GM23338 (cell line): ENCODE measurements around the gene TRMT11. TPM values are rescaled to one million over a fixed set of nuclear protein-coding genes. Genes with fewer than 3 reads are reported as not detected.

Experiments used
- ETS1 ChIP-seq: IDR thresholded peaks from 2 replicates; pipeline ENCODE4 v1.6.1; 2016; ENCODE audit warnings: antibody characterized with exemption
- EZH2 ChIP-seq: fragments of 200-600 bp; sonication (generic); IDR thresholded peaks from one replicate; pipeline ENCODE4 v1.8.0; 2017; ENCODE audit warnings: antibody characterized with exemption, mild to moderate bottlenecking, low read depth; ENCODE audit not compliant: unreplicated experiment
- EZH2phosphoT487 ChIP-seq: fragments of 200-600 bp; sonication (generic); IDR thresholded peaks from one replicate; pipeline ENCODE4 v1.8.1; 2018; ENCODE audit warnings: antibody characterized with exemption; ENCODE audit not compliant: unreplicated experiment
- NANOG ChIP-seq: IDR thresholded peaks from 2 replicates; pipeline ENCODE4 v1.6.1; 2016; ENCODE audit warnings: antibody characterized with exemption, borderline replicate concordance
- STAT1 ChIP-seq: IDR thresholded peaks from one replicate; pipeline ENCODE4 v1.6.1; 2016; ENCODE audit warnings: antibody characterized with exemption; ENCODE audit not compliant: unreplicated experiment
- ZNF331 ChIP-seq: fragments of 250-450 bp; sonication (Bioruptor Pico); IDR thresholded peaks from 2 replicates; pipeline ENCODE4 v1.5.0; 2020; ENCODE audit warnings: low read depth, mild to moderate bottlenecking, moderate library complexity
- polyA plus RNA-seq: library from polyadenylated mRNA; unstranded; fragments of >200 nt; fragmentation: Nextera tagmentation; extraction: Ambion mirVana; gene quantifications from 2 replicates; pipeline ENCODE4 v1.2.1, GENCODE V29; 2016
- total RNA-seq: library from RNA; depleted of rRNA; stranded (reverse); fragments of >200 nt; shearing (Covaris generic); gene quantifications from 2 replicates; pipeline ENCODE4 v1.2.3, GENCODE V29; 2014
- TF ChIP-seq, protein P1 (sequence below): fragments of 250-450 bp; sonication (Bioruptor Pico); IDR thresholded peaks from 2 replicates; pipeline ENCODE4 v1.5.0; 2020; ENCODE audit warnings: mild to moderate bottlenecking, moderate library complexity
- TF ChIP-seq, protein P2 (sequence below), 2 experiments: fragments of 200-600 bp in 1 of 2; sonication (generic) in 1 of 2; conservative IDR thresholded peaks; 2 replicates each; pipeline versions ENCODE4 v1.5.1 to v1.6.1; 2016 to 2017; ENCODE audit warnings: antibody characterized with exemption in 2 of 2, low read depth in 2 of 2, mild to moderate bottlenecking in 2 of 2, moderate library complexity in 1 of 2

TRMT11 gene
- total and polyA plus RNA-seq, 2 experiments from 2014 or later = 49.5 to 50.9 TPM

DNA sequence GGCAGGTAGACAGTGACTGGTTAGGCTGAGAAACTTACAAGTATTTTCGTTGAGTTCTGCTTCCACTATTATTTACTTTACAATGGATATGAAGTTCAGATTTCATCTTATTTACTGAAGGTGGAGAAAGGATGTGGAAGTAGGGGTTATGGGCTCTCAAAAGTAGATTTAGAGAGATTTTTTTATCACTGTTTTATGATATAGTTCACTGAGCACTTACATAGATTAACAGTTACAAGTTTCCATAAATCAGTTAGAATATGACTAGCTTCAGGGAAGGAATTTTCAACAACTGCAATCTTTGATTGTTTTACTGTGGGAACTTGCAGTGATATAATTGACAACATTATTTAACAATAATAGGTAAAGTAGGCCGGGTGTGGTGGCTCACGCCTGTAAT lies 7.2 kb upstream of the TRMT11 start (continued):
- TF ChIP-seq, protein P1, sequence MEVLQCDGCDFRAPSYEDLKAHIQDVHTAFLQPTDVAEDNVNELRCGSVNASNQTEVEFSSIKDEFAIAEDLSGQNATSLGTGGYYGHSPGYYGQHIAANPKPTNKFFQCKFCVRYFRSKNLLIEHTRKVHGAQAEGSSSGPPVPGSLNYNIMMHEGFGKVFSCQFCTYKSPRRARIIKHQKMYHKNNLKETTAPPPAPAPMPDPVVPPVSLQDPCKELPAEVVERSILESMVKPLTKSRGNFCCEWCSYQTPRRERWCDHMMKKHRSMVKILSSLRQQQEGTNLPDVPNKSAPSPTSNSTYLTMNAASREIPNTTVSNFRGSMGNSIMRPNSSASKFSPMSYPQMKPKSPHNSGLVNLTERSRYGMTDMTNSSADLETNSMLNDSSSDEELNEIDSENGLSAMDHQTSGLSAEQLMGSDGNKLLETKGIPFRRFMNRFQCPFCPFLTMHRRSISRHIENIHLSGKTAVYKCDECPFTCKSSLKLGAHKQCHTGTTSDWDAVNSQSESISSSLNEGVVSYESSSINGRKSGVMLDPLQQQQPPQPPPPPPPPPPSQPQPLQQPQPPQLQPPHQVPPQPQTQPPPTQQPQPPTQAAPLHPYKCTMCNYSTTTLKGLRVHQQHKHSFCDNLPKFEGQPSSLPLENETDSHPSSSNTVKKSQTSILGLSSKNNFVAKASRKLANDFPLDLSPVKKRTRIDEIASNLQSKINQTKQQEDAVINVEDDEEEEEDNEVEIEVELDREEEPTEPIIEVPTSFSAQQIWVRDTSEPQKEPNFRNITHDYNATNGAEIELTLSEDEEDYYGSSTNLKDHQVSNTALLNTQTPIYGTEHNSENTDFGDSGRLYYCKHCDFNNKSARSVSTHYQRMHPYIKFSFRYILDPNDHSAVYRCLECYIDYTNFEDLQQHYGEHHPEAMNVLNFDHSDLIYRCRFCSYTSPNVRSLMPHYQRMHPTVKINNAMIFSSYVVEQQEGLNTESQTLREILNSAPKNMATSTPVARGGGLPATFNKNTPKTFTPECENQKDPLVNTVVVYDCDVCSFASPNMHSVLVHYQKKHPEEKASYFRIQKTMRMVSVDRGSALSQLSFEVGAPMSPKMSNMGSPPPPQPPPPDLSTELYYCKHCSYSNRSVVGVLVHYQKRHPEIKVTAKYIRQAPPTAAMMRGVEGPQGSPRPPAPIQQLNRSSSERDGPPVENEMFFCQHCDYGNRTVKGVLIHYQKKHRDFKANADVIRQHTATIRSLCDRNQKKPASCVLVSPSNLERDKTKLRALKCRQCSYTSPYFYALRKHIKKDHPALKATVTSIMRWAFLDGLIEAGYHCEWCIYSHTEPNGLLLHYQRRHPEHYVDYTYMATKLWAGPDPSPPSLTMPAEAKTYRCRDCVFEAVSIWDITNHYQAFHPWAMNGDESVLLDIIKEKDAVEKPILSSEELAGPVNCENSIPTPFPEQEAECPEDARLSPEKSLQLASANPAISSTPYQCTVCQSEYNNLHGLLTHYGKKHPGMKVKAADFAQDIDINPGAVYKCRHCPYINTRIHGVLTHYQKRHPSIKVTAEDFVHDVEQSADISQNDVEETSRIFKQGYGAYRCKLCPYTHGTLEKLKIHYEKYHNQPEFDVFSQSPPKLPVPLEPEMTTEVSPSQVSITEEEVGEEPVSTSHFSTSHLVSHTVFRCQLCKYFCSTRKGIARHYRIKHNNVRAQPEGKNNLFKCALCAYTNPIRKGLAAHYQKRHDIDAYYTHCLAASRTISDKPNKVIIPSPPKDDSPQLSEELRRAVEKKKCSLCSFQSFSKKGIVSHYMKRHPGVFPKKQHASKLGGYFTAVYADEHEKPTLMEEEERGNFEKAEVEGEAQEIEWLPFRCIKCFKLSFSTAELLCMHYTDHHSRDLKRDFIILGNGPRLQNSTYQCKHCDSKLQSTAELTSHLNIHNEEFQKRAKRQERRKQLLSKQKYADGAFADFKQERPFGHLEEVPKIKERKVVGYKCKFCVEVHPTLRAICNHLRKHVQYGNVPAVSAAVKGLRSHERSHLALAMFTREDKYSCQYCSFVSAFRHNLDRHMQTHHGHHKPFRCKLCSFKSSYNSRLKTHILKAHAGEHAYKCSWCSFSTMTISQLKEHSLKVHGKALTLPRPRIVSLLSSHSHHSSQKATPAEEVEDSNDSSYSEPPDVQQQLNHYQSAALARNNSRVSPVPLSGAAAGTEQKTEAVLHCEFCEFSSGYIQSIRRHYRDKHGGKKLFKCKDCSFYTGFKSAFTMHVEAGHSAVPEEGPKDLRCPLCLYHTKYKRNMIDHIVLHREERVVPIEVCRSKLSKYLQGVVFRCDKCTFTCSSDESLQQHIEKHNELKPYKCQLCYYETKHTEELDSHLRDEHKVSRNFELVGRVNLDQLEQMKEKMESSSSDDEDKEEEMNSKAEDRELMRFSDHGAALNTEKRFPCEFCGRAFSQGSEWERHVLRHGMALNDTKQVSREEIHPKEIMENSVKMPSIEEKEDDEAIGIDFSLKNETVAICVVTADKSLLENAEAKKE (CRISPR knock-in tag) = no peak
- no peak for TF ChIP-seq ZNF331 (CRISPR knock-in tag)
- no peak for TF ChIP-seq EZH2
- no peak for TF ChIP-seq ETS1
- TF ChIP-seq, protein P2, sequence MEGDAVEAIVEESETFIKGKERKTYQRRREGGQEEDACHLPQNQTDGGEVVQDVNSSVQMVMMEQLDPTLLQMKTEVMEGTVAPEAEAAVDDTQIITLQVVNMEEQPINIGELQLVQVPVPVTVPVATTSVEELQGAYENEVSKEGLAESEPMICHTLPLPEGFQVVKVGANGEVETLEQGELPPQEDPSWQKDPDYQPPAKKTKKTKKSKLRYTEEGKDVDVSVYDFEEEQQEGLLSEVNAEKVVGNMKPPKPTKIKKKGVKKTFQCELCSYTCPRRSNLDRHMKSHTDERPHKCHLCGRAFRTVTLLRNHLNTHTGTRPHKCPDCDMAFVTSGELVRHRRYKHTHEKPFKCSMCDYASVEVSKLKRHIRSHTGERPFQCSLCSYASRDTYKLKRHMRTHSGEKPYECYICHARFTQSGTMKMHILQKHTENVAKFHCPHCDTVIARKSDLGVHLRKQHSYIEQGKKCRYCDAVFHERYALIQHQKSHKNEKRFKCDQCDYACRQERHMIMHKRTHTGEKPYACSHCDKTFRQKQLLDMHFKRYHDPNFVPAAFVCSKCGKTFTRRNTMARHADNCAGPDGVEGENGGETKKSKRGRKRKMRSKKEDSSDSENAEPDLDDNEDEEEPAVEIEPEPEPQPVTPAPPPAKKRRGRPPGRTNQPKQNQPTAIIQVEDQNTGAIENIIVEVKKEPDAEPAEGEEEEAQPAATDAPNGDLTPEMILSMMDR (conservative IDR thresholded peaks at IDR 0.05; ENCODE audit: low read depth in 2 of 2) = no peak
- TF ChIP-seq NANOG = no peak
- TF ChIP-seq STAT1 = no peak
- TF ChIP-seq EZH2phosphoT487 = no peak
